ENCODE measurements around the gene FSCN2. TPM values are rescaled to one million over a fixed set of nuclear protein-coding genes. Genes with fewer than 3 reads are reported as not detected.
"Not testable (repeated sequence)": the region's sequence is repeated elsewhere in the genome, so short reads cannot be mapped to it uniquely, and the experiment has no call there.

Gene FSCN2
- total RNA-seq, 1 donor from 2014 or later, result 0.99 TPM

GRCh38 chr17:81579821-81580321 is 51.7 kb downstream of the FSCN2 start:
- DNase-seq, result no peak

GRCh38 chr17:81580481-81580880 is 52.3 kb downstream of the FSCN2 start:
- no peak for DNase-seq

DNA sequence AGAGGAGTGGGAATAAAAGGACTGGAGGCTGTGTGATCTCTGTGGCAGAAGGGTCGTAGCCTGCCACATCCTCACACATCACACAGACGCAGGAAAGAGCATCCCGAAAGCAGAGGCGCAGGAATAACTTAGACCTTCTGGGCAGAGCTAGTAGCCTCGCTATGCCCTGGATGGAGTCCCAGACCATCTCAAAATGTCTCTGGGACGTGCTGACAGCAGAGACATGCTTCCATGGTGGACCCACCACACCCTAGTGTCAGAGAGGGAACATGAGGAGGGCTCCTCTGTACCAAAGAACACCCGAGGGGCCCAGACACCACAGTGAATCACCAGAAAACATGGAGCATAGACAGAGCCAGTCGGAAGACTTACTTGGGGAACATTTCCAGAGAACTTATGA is 53.6 kb downstream of the FSCN2 start:
- no peak for DNase-seq

DNA sequence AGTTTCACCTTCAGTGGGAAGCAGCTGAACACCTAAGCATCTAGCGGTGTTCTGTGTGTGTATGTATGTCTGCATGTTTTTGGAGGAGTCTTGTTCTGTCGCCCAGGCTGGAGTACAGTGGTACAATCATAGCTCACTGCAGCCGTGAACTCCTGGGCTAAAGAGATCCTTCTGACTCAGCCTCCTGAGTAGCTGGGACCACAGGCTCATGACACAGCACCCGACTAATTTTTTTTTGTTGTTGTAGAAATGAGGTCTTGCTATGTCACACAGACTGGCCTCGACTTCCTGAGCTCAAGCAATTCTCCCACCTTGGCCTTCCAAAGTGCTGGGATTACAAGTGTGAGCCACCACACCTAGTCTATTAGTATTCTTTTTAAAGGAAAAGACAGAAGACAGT is 54.2 kb downstream of the FSCN2 start:
- no peak for DNase-seq

DNA sequence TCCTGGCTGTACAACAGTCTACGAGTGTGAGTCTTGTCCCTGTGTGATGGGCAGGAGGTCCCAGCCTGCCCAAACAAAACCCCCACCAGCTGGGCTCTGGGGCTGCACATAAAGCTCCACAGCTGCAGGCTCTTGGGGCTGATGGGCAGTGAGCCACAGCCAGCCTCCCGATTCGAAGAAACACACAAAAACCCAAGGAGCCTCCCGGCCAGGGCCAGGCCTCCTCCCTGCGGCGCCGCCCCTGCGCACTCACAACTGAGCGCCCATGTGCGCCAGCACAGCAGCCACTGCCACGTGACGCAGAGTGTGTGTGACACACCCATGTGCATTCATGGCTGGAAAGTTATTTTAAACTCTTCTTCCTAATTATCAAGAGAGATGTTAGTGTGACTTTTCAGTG is 54.6 kb downstream of the FSCN2 start:
- no peak for DNase-seq

- no peak for DNase-seq
These were observed 55.6 kb downstream of the FSCN2 start for GRCh38 chr17:81583589-81584342.

- DNase-seq, result not testable (repeated sequence)
These were observed 56.6 kb downstream of the FSCN2 start for GRCh38 chr17:81584771-81585170.

DNA sequence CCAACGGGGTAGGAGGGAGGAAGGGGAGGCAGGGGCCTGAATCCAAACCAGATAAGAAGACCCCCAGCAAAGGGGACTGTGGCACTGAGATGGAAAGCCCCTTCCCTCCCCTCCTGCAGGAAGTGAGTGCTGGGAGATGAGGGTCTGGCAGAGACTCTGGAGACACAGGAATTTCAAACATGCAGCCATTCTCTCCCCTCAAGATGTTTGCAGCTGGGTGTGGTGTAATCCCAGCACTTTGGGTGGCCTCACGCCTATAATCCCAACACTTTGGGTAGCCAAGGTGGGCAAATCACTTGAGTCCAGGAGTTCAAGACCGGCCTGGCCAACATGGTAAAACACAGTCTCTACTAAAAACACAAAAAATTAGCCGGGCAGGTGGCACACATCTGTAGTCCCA is 57.9 kb downstream of the FSCN2 start:
- no peak for DNase-seq

Small RNA genes within 50 kb of the gene (small RNA-seq; reads per million reads assigned to genes)
- gene RF00019 (ENCODE audit: low replicate concordance), result not detected

Other genes with a start within 250 kb of the FSCN2 start
- 29.2 TPM for gene SLC38A10, start 233.1 kb upstream of the FSCN2 start, total RNA-seq
- gene BAHCC1, start 132.9 kb upstream of the FSCN2 start, total RNA-seq, result 9.5 TPM
- gene ACTG1, start 15.6 kb upstream of the FSCN2 start, total RNA-seq, result 2,123 TPM
- 12.4 TPM for gene FAAP100, start 24.0 kb downstream of the FSCN2 start, total RNA-seq
- gene NPLOC4, start 108.7 kb downstream of the FSCN2 start, total RNA-seq, result 35.4 TPM
- 1.2 TPM for gene TSPAN10, start 108.8 kb downstream of the FSCN2 start, total RNA-seq
- 0.49 TPM for gene PDE6G, start 128.2 kb downstream of the FSCN2 start, total RNA-seq
- 8.5 TPM for gene OXLD1, start 138.2 kb downstream of the FSCN2 start, total RNA-seq
- gene CCDC137, start 138.4 kb downstream of the FSCN2 start, total RNA-seq, result 5.9 TPM
- gene ARL16, start 155.4 kb downstream of the FSCN2 start, total RNA-seq, result 32.1 TPM
- 36.6 TPM for gene HGS, start 155.6 kb downstream of the FSCN2 start, total RNA-seq
- gene MRPL12, start 175.0 kb downstream of the FSCN2 start, total RNA-seq, result 9.2 TPM
- gene SLC25A10, start 183.9 kb downstream of the FSCN2 start, total RNA-seq, result 7.1 TPM